CD4-positive, alpha-beta T cell treated with Interleukin-12 subunit alpha and Interleukin-12 subunit beta, for 1 hour (primary cell): ENCODE measurements around the gene CFAP410.

Experiments
- DNase-seq: peaks from one replicate; pipeline ENCODE4 v3.0.0-alpha.2; 2020

Gene CFAP410

GRCh38 chr21:44330698-44331097, 8.5 kb downstream of the CFAP410 start:
- DNase-seq = no peak

DNA sequence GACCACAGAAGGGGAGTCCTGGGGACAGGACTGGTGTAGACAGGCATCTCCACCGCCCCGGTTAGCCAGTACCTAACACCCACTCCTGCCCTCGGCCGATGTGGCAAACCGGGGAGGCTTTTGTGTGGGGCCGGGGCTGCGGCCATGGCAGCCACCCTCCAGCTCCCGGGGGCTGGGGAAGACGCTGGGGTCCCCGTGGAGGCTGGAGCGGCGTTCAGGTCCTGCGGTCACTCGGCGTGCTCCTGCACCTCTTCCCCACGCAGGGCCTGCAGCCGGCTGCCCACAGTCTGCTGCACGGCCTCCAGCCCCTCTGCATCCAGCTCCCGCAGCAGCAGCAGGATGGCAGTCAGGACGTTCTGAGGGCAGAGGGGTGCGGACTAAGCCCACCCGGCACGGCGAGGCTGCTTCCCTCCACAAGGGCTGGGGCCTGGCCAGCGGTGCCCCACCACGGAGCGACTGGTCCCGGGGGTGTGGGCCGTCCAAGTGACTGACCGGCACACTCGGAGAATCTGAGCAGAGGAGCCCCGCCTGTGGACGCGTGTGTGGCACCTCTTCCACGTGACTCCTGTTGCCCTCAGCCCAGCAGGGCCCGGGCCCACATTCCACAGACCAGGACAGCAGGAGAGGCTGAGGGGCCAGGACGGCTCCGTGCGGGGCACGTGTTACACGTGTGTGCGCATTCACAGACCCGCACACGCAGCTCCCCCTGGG, 9.1 kb downstream of the CFAP410 start:
- DNase-seq = no peak

DNA sequence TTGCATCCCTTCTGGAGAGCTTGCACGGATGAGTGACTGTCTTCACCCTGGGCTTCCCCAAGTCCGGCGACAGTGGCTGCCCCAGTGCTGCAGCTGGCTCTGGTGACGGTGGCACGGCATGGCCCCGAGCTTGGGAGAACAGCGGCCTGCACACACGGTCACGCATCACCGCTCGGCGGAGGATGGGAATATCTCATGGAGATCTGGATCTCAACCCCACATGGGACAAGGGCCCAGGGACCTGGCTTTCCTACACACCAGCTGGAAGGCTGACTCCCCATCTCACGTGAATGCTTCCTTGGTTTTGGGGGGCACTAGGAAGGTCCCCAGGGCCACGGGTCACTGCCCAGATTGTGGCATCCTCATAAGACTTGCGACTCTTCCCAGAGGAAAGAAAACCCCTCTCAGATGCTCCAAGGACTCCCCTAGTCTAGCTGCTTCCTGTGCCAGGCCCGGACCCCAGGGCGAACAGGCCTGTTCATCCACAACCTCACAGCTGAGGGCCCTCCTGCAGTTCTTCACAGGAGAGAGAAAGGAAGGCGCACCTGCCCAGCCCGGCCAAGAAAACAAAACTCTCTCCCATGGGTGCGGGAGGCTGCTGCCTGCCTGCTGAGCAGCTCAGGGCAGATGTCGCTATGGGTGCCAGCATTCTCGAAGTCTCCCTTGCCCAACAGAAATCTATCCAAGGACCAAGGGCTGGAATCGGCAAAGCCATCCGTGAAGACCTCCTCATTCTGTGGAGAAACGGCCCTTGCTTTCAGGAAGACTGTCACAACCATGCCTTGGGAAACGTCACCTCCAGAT, 9.9 kb downstream of the CFAP410 start:
- DNase-seq = no peak

- DNase-seq = no peak
These were observed 10.8 kb downstream of the CFAP410 start for GRCh38 chr21:44328242-44328895.

GRCh38 chr21:44327603-44327974, 11.6 kb downstream of the CFAP410 start:
- no peak for DNase-seq

GRCh38 chr21:44326716-44327602, 12.2 kb downstream of the CFAP410 start:
- no peak for DNase-seq

DNA sequence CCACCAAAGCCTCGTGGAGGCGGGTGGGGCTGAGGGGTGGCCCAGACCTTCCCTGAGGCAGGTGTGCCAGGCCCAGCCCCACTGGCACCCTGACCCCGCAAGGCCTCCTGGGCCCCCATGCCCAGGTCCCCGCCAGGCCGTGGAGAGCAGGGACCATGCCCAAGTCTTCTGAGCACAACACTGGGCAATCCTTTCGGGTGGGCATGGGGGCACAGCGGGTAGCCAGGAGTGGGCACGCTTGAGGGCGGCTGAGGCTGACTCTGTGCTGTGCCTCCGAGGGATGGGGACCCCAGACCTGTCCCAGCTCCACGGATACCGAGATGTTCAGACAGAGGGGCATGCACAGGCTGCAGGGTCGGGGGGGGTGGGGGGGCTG, 12.9 kb downstream of the CFAP410 start:
- DNase-seq = no peak

- no peak for DNase-seq
These were observed 13.6 kb downstream of the CFAP410 start for GRCh38 chr21:44325386-44326271.

DNA sequence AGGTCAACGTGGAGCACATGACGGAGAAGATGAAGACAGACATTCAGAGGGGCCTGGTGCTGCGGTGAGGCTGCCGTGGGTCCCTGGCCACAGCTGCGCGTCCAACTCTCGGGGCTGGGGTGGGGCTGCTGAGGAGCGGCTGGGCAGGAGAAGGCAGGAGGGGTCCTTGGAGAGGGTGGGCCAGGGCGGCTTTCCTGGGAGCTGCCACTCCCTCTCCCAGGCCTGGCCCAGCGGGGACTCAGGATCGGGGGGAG, 14.4 kb downstream of the CFAP410 start:
- no peak for DNase-seq

- DNase-seq = no peak
These were observed 14.9 kb downstream of the CFAP410 start for GRCh38 chr21:44324106-44324853.

GRCh38 chr21:44323591-44323990, 15.6 kb downstream of the CFAP410 start:
- no peak for DNase-seq

- DNase-seq = no peak
These were observed 16.4 kb downstream of the CFAP410 start for GRCh38 chr21:44322621-44323325.

- DNase-seq = no peak
These were observed 17.2 kb downstream of the CFAP410 start for GRCh38 chr21:44321846-44322450.

- DNase-seq = no peak
These were observed 18.3 kb downstream of the CFAP410 start for GRCh38 chr21:44320847-44321246.

- no peak for DNase-seq
These were observed 19.7 kb downstream of the CFAP410 start for GRCh38 chr21:44319407-44320065.

DNA sequence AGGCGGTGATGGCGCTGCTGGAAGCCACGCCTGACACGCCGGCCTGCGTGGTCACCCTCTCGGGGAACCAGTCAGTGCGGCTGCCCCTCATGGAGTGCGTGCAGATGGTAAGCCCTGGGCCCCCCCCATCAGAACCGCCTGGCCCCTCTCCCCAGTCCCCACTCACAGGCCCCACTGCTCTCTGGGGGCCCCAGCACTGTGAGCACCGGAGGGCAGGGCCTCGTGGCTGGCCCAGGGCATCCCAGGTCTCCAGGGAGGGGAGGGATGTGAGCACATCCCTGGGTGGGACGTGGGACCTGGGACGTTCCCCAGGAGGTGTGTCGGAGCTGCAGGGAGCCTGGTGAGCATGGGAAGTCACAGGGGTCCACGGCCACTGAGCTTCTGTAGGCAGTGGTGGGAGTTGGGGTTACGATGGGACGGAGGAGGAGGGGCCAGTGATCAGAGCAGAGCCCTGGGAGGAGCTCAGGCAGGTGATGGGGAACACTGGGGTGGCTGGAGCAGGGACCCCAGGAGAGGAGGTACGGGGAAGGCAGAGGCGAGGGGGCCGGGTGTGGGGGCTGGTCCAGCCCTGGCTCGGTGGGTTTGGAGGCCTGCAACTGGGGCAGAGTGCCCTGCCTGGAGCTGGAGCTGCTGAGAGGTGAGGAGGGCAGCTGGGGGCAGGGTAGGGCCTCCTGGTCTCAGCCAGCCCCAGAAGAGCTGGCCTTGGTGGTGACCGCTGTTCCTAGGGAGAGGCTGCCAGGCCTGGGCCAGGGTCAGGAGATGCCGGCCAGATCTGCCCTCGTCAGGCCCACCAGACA, 20.5 kb downstream of the CFAP410 start:
- DNase-seq = no peak

DNA sequence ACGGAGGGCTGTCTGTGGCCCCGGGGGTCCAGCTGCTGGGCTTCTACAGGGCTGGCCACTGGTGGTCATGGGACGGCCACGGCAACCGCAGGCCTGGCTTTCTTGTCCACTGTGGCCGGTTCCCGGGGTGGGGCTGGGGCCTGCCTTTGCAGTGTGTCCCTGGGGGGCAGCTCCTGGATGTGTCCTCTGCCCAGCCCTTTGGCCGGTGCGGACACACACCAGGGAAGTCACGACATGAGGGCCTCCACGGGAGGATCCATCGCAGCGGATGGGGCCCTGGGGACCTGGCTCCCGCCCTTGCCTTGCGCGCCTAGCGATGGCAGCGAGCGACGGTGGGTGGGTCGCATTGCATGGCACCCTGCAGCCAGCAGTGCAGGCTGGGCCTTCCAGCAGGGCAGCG, 21.3 kb downstream of the CFAP410 start:
- no peak for DNase-seq

- no peak for DNase-seq
These were observed 21.9 kb downstream of the CFAP410 start for GRCh38 chr21:44317241-44317782.
